Fibroblast of lung (primary cell): Measurements from ENCODE around the gene ELAVL1. TPM values are rescaled to one million over a fixed set of nuclear protein-coding genes. Genes with fewer than 3 reads are reported as not detected.

ENCODE experiments used
- DNase-seq, 2 donors: peaks; one replicate each; pipeline versions ENCODE4 v3.0.0 to v3.0.0-alpha.2; 2010; ENCODE audit warnings: low read depth in 2 of 2
- H2AFZ ChIP-seq: 2 replicates; pipeline ENCODE4 v1.5.1; 2012; ENCODE audit warnings: low read length, control low read depth, inconsistent platforms
- H3K27ac ChIP-seq: 2 replicates; pipeline ENCODE4 v1.5.1; 2011; ENCODE audit warnings: low read length, control low read depth; ENCODE audit not compliant: insufficient read depth
- H3K27me3 ChIP-seq: 2 replicates; pipeline ENCODE4 v1.5.1; 2011; ENCODE audit warnings: mild to moderate bottlenecking, low read length; ENCODE audit not compliant: control insufficient read depth, insufficient read depth
- H3K36me3 ChIP-seq: 2 replicates; pipeline ENCODE4 v1.5.1; 2011; ENCODE audit warnings: low read length; ENCODE audit not compliant: control insufficient read depth, insufficient read depth
- H3K4me1 ChIP-seq: 2 replicates; pipeline ENCODE4 v1.5.1; 2011; ENCODE audit warnings: low read length; ENCODE audit not compliant: control insufficient read depth, insufficient read depth; ENCODE audit errors: extremely low read depth
- H3K4me2 ChIP-seq: 2 replicates; pipeline ENCODE4 v1.5.1; 2011; ENCODE audit warnings: low read length, control low read depth; ENCODE audit not compliant: insufficient read depth; ENCODE audit errors: extremely low read depth
- H3K4me3 ChIP-seq, 4 experiments: fragments of 200-600 bp in 1 of 4; sonication (generic) in 1 of 4; replicated peaks in 1 of 4; 2 replicates each; pipeline ENCODE4 v1.5.1; 2011 to 2016; ENCODE audit warnings: low read length in 4 of 4, low read depth in 3 of 4, mild to moderate bottlenecking in 3 of 4, control low read depth in 2 of 4, inconsistent platforms in 1 of 4, mixed read lengths in 1 of 4; ENCODE audit not compliant: insufficient read depth in 1 of 4; ENCODE audit errors: control extremely low read depth in 1 of 4
- H3K79me2 ChIP-seq: 2 replicates; pipeline ENCODE4 v1.5.1; 2012; ENCODE audit warnings: mild to moderate bottlenecking, low read length, inconsistent platforms; ENCODE audit not compliant: control insufficient read depth, insufficient read depth
- H3K9ac ChIP-seq: 2 replicates; pipeline ENCODE4 v1.5.1; 2011; ENCODE audit warnings: mild to moderate bottlenecking, low read length, control low read depth; ENCODE audit not compliant: insufficient read depth
- H3K9me3 ChIP-seq: 2 replicates; pipeline ENCODE4 v1.5.1; 2012; ENCODE audit warnings: low read depth, low read length; ENCODE audit not compliant: control insufficient read depth, insufficient read depth
- H4K20me1 ChIP-seq: 2 replicates; pipeline ENCODE4 v1.5.1; 2011; ENCODE audit warnings: low read length; ENCODE audit not compliant: control insufficient read depth, insufficient read depth; ENCODE audit errors: extremely low read depth
- EZH2 ChIP-seq: IDR thresholded peaks from 2 replicates; pipeline ENCODE4 v1.5.1; 2012; ENCODE audit warnings: low read length, control low read depth, mild to moderate bottlenecking; ENCODE audit errors: missing control alignments
- polyA plus RNA-seq, 2 donors: library from polyadenylated mRNA; depleted of rRNA in 1 of 2; stranded (reverse) in 1 of 2; unstranded in 1 of 2; fragments of >200 nt; gene quantifications; 2 replicates each; pipeline ENCODE4 v1.2.1, GENCODE V29; 2011 to 2012; ENCODE audit warnings: missing spikeins in 1 of 2
- total RNA-seq: library from RNA; depleted of rRNA; stranded (reverse); fragments of >200 nt; gene quantifications from 2 replicates; pipeline ENCODE4 v1.2.1, GENCODE V29; 2014
- TF ChIP-seq, protein P1 (sequence below), 2 donors: IDR thresholded peaks in 1 of 2; conservative IDR thresholded peaks in 1 of 2; 1 replicate in 1 of 2; 2 replicates in 1 of 2; pipeline ENCODE4 v1.5.1; 2011 to 2012; ENCODE audit warnings: low read length in 2 of 2, control low read depth in 1 of 2, inconsistent platforms in 1 of 2, low read depth in 1 of 2, mild to moderate bottlenecking in 1 of 2

ELAVL1 gene
- total and polyA plus RNA-seq, 2 donors (not counting 1 experiment from before 2014, with no cell fraction given) = 15.2 to 61.6 TPM

DNA sequence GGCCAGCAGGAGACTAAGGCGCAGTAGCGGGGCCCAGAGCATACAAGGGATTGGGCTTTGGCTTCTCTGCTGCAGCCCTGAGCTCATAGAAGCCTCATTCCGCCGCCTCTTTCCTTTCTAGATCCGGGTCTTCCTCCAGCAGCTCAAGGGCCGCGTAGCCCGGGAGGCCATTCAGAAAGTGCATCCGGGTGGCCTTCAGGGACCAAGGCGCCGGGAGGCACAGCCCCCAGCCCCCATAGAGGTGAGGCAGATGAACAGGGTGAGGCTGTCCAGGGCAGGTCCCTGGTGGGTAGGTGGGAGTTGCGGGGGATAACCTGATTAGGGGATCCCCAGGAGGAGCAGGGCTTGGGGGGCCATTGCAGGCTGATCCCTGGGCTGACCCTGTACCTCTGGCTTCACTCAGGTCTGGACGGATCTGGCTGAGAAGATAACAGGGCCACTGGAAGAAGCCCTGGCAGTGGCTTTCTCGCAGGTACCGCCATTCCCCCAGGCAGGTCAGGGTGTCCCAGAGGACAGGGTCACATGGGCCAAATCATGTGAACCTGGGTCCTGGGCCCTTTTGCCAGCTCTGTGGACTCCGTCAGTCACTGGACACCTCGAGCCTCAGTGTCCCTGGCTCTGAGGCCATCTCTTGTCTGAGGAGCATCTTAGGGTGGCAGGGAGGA is 84.0 kb downstream of the ELAVL1 start:
- Histone ChIP-seq H3K4me3 (peak overlapping the region; percentile 52 to 68 (median 60)), H2AFZ (no peak overlapping the region), H3K36me3 (peaks cover 9% of the 10 kb centered on the region), H3K4me1 (peaks cover 21% of the 10 kb centered on the region), H3K27ac (peak overlapping the region; percentile 78), H3K27me3 (no peaks in the 10 kb centered on the region), H4K20me1 (no peaks in the 10 kb centered on the region), H3K79me2 (peaks cover 3% of the 10 kb centered on the region), H3K4me2 (peak overlapping the region; percentile 92), H3K9ac (peak overlapping the region; percentile 58), H3K9me3 (no peaks in the 10 kb centered on the region)
- TF ChIP-seq EZH2 = no peak
- TF ChIP-seq, protein P1, sequence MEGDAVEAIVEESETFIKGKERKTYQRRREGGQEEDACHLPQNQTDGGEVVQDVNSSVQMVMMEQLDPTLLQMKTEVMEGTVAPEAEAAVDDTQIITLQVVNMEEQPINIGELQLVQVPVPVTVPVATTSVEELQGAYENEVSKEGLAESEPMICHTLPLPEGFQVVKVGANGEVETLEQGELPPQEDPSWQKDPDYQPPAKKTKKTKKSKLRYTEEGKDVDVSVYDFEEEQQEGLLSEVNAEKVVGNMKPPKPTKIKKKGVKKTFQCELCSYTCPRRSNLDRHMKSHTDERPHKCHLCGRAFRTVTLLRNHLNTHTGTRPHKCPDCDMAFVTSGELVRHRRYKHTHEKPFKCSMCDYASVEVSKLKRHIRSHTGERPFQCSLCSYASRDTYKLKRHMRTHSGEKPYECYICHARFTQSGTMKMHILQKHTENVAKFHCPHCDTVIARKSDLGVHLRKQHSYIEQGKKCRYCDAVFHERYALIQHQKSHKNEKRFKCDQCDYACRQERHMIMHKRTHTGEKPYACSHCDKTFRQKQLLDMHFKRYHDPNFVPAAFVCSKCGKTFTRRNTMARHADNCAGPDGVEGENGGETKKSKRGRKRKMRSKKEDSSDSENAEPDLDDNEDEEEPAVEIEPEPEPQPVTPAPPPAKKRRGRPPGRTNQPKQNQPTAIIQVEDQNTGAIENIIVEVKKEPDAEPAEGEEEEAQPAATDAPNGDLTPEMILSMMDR (conservative IDR thresholded peaks at IDR 0.05 in 1 of 2, IDR thresholded peaks at IDR 0.05 in 1 of 2; ENCODE audit: low read depth in 1 of 2, low read length in 2 of 2) = no peak
- no peak for DNase-seq

DNA sequence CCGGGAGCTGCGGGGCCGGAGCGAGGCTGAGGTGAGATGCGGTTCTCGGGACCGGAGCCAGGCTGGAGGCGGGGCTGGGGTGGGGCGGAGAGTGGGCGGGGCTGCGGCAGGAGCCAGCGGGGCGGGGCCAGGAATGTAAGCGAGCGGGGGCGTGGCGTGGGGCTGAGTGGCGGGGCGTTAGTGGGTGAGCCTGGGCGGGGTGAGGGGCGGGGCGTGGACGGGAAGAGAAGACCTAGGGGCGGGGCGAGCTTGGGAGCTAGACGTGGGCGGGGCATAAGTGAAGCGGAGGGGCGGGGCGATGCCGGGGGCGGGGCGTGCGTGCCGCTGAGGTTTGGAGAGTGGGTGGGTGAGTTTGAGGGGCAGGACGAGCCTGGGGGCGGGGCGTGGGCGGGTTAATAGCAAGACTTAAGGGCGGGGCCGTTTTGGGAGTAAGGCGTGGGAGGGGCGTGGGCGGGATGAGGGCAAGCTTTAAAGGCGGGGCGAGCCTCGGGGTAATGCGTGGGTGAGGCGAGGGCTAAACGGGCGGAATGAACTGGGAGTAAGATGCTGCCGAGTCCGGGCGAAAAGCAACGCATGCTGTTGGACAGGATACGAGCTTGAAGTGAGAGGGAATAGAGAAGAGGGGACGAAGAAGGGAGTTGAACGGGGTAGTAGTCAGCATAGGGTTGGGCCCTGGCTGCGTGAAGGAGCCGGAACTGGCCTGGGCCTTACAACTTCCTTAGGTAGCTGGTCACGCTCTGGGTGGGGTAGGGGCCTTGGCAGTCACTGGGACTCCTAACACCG is 84.7 kb downstream of the ELAVL1 start:
- Histone ChIP-seq H3K36me3 (peaks cover 9% of the 10 kb centered on the region), H3K27me3 (peaks cover 4% of the 10 kb centered on the region), H3K4me2 (peak overlapping the region; percentile 97), H3K4me1 (peaks cover 21% of the 10 kb centered on the region), H3K27ac (peak overlapping the region; percentile 78), H2AFZ (peak overlapping the region; percentile 74), H3K4me3 (peak overlapping the region; percentile 67 to 75 (median 70)), H3K9ac (peak overlapping the region; percentile 79), H3K9me3 (no peaks in the 10 kb centered on the region), H3K79me2 (peaks cover 3% of the 10 kb centered on the region), H4K20me1 (no peaks in the 10 kb centered on the region)
- DNase-seq = peak; percentile 93 to 98
- no peak for TF ChIP-seq EZH2
- TF ChIP-seq, protein P1 (conservative IDR thresholded peaks at IDR 0.05 in 1 of 2, IDR thresholded peaks at IDR 0.05 in 1 of 2; ENCODE audit: low read depth in 1 of 2, low read length in 2 of 2) = no peak
